GM19238 (cell line): ENCODE measurements around the gene GPR152.
"Not testable (repeated sequence)": the region's sequence is repeated elsewhere in the genome, so short reads cannot be mapped to it uniquely, and the experiment has no call there.

Experiments
- DNase-seq: peaks from one replicate; pipeline ENCODE4 v3.0.0; 2011; ENCODE audit warnings: low spot score; ENCODE audit not compliant: insufficient read length

GPR152 gene

DNA sequence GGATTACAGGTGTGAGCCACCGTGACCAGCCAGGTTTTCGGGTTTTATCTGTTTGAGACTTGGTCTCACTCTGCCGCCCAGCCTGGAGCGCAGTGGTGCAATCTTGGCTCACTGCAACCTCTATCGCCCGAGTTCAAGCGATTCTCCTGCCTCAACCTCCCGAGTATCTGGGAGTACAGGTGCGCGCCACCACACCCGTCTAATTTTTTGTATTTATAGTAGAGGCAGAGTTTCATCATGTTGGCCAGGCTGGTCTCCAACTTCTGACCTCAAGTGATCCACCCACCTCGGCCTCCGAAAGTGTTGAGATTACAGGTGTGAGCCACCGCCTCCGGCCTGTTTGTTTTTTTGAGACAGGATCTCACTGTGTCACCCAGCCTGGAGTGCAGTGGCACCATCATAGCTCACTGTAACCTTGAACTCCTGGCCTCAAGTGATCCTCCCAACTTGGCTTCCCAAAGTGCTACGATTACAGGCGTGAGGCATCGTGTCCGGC, 25.1 kb downstream of the GPR152 start:
- not testable (repeated sequence) for DNase-seq

DNA sequence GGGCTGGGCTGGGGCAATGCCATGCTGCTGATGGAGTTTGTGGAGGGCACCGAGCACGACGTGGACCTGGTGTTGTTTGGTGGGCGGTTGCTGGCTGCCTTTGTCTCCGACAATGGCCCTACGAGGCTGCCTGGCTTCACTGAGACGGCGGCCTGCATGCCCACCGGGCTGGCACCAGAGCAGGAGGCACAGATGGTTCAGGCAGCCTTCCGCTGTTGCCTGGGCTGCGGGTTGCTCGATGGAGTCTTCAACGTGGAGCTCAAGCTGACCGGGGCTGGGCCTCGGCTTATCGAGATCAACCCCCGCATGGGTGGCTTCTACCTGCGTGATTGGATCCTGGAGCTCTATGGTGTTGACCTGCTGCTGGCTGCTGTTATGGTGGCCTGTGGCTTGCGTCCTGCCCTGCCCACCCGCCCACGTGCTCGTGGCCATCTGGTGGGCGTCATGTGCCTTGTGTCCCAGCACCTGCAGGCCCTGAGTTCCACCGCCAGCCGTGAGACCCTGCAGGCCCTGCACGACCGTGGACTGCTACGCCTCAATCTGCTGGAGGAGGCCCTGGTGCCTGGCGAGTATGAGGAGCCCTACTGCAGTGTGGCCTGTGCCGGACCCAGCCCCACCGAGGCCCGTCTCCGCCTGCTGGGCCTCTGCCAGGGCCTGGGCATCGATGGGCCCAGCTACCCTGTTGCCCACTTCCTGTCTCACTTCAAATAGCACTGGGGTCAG, 28.5 kb downstream of the GPR152 start:
- DNase-seq: no peak

DNA sequence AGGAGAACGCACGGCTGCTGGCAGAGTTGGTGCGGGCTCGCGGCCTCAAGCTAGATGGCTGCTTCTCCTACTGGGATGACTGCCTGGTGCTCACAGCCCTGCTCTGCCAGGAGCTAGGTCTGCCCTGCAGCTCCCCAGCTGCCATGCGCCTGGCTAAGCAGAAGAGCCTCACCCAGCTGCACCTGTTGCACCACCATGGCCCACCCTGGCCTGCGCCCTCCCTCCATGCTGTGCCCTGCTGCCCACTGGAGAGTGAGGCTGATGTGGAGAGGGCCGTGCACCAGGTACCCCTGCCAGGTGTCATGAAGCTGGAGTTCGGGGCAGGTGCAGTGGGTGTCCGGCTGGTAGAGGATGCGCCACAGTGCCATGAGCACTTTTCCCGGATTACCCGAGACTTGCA, 29.1 kb downstream of the GPR152 start:
- no peak for DNase-seq

GRCh38 chr11:67422891-67423290, 29.6 kb downstream of the GPR152 start:
- DNase-seq: no peak

GRCh38 chr11:67421430-67422031, 31.0 kb downstream of the GPR152 start:
- DNase-seq: no peak

GRCh38 chr11:67420646-67421429, 31.7 kb downstream of the GPR152 start:
- DNase-seq: peak; percentile 99

- DNase-seq: no peak
Measured at GRCh38 chr11:67420147-67420645, 32.3 kb downstream of the GPR152 start.

- no peak for DNase-seq
Measured at GRCh38 chr11:67419325-67420049, 33.0 kb downstream of the GPR152 start.

GRCh38 chr11:67418476-67419281, 33.9 kb downstream of the GPR152 start:
- DNase-seq: no peak

DNA sequence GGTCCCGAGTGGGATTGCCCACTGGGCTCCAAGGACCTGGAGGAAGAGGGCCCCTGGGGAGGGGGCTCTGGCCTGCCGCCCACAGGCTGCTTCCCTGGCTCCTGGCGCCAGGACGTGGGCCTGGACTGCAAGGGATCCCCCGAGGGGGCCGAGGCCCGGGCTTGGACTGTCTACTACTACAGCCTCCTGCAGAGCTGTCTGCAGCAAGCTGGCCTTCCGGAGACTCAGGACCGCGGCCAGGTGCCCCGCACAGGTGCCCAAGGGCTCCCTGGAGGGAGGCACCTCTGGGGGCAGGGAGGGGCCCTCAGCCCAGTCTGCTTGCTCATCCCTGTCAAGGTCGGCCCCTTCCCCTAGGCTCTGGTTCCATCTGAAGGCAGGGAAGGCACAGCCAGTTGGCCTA, 35.1 kb downstream of the GPR152 start:
- no peak for DNase-seq

DNA sequence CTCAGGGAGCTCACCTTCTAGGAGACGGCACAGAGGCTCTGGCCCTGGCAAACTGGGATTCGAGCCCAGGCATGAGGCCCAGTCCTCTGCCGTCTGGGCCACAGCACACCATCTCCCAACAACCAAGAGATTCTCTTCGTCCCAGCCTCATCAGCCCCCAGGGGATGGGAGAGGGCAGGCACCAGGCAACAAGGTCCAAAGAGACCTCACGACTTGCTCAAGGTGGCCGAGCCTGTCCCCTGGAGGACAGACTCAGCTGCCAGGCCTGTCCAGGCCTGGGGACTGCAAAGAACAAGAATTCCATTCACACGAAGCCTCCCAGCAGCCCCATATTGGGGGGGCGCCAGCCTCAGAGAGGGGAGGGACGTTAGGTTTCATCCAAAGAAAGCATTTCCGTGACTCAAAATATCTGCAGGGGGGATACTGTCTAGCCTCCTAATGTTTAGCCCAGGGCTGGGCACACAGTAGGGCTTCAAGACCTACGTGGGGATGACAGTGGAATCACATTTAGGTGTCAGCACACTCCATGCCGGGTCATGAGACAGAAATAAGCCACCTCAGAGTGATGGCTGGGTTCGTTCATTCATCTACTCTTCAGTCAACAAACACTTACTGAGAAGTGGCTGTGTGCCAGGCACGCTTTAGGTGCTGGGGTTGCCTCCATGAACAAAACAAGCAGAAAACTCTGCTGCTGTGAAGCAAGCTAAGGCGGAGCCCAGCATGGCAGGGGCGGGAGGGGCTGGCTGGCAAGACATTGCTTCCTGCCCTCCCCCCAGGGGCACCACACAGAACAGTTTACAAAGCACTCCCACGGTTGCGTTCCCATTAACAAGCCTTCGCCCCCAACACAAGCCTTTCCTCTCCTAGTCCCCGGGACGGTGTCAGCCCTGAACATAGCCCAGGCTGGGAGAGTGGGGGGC, 35.9 kb downstream of the GPR152 start:
- no peak for DNase-seq

DNA sequence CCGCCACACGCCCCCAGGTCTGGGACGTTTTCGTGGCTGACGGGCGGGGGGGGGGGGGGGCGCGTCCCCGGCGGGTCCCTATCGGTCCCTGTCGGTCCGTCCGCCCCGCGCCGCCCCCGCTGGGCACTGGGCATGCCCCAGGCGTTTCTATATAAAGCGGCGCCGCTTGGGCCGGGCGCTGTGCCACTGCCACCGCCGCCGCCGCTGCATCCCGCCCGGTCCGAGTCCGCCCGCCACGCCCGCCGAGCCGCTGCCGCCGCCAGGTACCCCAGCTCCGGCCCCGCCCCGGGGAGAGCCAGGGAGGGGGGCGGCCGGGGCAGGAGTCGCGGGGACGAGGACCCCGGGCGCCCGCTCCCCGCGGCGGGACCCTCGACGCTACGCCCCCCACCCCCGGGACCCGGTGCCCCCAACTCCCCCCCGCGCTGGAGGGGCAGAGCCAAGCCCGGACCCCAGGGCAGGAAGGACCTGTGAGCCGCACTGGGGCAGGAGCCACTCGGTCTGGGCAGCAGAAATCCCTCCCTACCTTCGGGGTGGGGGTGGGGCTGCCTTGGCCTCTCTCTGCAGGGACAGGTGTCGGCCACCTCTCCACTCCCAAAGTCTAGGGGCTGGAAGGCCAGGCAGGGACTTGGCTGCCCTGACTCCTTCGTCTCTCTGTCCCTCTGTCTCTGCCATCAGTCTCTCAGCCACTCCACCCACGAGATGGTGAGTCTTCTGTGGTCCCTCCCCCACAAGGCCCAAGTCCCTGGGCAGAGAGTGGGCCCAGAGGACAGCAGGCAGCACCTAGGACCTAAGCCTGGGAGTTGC, 36.8 kb downstream of the GPR152 start, which contains the start of gene CARNS1:
Gene CARNS1, plus strand, starts transcription at position 178 of the 804 bp plus-strand sequence. Its CDS starts 522 bp downstream, at position 700.
- no peak for DNase-seq

- no peak for DNase-seq
Measured at GRCh38 chr11:67413266-67413849, 39.2 kb downstream of the GPR152 start.

DNA sequence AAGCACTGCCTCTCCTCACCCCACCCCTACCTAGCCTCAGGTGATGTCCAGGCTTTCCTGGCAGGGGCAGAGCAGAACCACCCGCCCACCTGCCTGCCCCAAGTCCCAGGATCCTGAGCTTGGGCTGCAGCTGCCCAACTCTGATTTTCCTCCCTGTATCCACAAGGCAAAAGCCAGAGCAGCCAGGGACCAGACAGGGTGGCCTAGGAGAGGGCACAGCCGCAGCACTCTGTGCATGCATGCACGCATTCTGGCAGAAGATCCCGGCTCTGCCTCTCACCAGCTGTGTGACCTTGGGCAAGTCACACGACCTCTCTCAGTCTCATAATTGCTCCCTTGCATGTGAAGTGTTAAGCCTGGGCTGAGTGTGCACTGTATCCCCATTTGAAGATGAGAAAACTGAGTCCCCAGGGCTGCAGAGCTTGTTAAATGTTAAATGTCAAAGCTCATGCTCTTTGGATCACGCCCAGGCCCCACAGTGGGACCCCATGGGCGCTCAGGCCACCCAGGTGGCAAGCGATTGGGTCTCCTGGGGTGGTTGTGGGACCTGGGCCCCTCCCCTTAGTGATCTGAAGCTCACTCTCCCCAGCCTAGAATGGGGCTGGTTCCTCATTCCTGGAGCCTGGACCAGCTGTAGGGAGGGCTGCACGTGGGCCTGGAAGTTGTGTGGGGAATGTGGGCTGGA, 39.9 kb downstream of the GPR152 start:
- DNase-seq: no peak

DNA sequence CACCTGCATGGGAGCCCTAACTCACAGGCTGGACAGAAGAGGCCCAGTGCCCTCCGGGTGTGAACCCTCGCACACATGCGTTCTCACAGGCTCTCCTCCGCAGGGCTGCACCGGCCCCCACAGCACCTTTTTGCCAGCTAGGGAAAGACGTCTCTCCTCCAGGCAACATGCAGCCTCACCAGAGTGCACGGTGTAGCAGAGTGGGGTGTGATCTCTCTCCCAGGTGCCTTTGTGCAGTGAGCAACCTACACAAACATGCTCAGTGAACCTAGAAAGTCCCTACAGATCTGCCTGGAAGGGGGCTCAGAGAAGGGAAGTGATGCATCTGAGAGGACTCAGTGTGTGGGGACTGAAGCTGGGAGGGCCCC, 40.8 kb downstream of the GPR152 start:
- DNase-seq: no peak

- no peak for DNase-seq
Measured at GRCh38 chr11:67410984-67411784, 41.3 kb downstream of the GPR152 start.

DNA sequence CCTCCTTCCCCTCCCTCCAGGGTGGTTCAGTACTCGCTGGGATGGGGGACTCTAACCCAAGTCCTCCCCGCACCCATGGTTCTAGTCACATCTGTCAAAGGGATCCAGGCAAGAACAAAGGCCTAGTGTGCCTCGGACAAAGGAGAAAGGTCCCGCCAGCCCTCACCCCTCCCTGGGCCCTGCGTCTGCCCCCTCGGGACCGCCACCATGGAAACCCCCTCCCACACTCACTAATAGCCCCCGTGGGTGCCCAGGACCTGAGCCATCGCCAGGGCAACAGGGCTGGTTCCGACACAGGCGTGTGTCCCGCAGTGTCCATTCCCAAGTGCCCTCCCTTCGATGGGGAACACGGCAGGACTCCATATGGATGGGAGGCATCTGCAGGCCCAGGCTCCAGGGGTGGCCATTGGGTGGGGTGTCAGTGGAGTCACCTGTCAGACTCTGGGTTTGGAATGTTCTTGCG, 42.1 kb downstream of the GPR152 start:
- no peak for DNase-seq
